Measurements from ENCODE around the gene ALDH4A1.

DNA sequence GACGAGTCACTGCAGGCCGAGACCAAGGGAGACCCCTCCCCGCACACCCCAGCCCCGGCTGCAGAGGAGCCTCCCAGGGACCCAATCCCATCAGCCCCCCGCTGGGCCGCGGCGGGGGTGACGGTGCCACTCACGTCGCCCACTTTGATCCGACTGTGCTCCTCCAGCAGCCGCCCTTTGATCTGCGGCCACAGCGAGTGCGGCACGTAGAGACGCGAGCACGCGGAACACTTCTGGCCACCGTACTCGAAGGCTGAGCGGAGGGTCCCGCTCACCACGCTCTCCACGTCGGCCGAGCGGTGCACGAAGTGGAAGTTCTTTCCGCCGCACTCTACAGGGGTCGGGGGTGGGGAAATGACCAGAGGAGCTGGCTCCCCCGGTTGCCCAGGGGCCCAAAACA lies 25.1 kb downstream of the ALDH4A1 start:
- TF ChIP-seq EP300 (IDR thresholded peaks at IDR 0.05): no peak
- no peak for TF ChIP-seq POLR2A (IDR thresholded peaks at IDR 0.05)
- TF ChIP-seq, protein P1, sequence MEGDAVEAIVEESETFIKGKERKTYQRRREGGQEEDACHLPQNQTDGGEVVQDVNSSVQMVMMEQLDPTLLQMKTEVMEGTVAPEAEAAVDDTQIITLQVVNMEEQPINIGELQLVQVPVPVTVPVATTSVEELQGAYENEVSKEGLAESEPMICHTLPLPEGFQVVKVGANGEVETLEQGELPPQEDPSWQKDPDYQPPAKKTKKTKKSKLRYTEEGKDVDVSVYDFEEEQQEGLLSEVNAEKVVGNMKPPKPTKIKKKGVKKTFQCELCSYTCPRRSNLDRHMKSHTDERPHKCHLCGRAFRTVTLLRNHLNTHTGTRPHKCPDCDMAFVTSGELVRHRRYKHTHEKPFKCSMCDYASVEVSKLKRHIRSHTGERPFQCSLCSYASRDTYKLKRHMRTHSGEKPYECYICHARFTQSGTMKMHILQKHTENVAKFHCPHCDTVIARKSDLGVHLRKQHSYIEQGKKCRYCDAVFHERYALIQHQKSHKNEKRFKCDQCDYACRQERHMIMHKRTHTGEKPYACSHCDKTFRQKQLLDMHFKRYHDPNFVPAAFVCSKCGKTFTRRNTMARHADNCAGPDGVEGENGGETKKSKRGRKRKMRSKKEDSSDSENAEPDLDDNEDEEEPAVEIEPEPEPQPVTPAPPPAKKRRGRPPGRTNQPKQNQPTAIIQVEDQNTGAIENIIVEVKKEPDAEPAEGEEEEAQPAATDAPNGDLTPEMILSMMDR (IDR thresholded peaks at IDR 0.05): no peak
